Suprapubic skin (tissue), 3 donors: ENCODE data around the gene GAP43.

Experiments
- POLR2A ChIP-seq, 2 donors: fragments of 450-650 bp; IDR thresholded peaks; one replicate each; pipeline ENCODE4 v1.6.1; 2017; ENCODE audit warnings: antibody characterized with exemption in 2 of 2, mild to moderate bottlenecking in 2 of 2, moderate library complexity in 2 of 2
- TF ChIP-seq, protein P1 (sequence below), 2 donors: fragments of 200-600 bp in 1 of 2; fragments of 450-650 bp in 1 of 2; sonication (generic) in 1 of 2; IDR thresholded peaks; one replicate each; pipeline ENCODE4 v1.5.1; 2016 to 2019; ENCODE audit warnings: antibody characterized with exemption in 2 of 2, mild to moderate bottlenecking in 1 of 2, moderate library complexity in 1 of 2

GRCh38 chr3:115709931-115710330 is 86.6 kb downstream of the GAP43 start:
- TF ChIP-seq, protein P1, sequence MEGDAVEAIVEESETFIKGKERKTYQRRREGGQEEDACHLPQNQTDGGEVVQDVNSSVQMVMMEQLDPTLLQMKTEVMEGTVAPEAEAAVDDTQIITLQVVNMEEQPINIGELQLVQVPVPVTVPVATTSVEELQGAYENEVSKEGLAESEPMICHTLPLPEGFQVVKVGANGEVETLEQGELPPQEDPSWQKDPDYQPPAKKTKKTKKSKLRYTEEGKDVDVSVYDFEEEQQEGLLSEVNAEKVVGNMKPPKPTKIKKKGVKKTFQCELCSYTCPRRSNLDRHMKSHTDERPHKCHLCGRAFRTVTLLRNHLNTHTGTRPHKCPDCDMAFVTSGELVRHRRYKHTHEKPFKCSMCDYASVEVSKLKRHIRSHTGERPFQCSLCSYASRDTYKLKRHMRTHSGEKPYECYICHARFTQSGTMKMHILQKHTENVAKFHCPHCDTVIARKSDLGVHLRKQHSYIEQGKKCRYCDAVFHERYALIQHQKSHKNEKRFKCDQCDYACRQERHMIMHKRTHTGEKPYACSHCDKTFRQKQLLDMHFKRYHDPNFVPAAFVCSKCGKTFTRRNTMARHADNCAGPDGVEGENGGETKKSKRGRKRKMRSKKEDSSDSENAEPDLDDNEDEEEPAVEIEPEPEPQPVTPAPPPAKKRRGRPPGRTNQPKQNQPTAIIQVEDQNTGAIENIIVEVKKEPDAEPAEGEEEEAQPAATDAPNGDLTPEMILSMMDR (IDR thresholded peaks at IDR 0.05): no peak
- TF ChIP-seq POLR2A (IDR thresholded peaks at IDR 0.05): no peak
